Esophagus squamous epithelium (tissue), 5 donors: Measurements from ENCODE around the gene METTL9. TPM values are rescaled to one million over a fixed set of nuclear protein-coding genes. Genes with fewer than 3 reads are reported as not detected.
"Not testable (repeated sequence)": the region's sequence is repeated elsewhere in the genome, so short reads cannot be mapped to it uniquely, and the experiment has no call there.

Experiments used
- DNase-seq: peaks from one replicate; lab custom pipeline; 2025; lab: John Stamatoyannopoulos, UW
- H3K27ac ChIP-seq, 4 donors: fragments of 200-600 bp; sonication (generic); one replicate each; pipeline ENCODE4 v1.5.1; 2016 to 2019; ENCODE audit warnings: mild to moderate bottlenecking in 1 of 4
- H3K27me3 ChIP-seq, 4 donors: fragments of 200-600 bp; sonication (generic); 1 replicate in 3 of 4; 2 replicates in 1 of 4; pipeline versions ENCODE4 v1.5.1 to v1.6.0; 2017 to 2021; ENCODE audit warnings: antibody characterized with exemption in 1 of 4
- H3K36me3 ChIP-seq, 3 donors: fragments of 200-600 bp; sonication (generic); one replicate each; pipeline ENCODE4 v1.5.1; 2016 to 2019
- H3K4me1 ChIP-seq, 3 donors: fragments of 200-600 bp; sonication (generic); one replicate each; pipeline ENCODE4 v1.5.1; 2017 to 2019
- H3K4me3 ChIP-seq, 4 donors: fragments of 200-600 bp; sonication (generic); 1 replicate in 3 of 4; 2 replicates in 1 of 4; pipeline ENCODE4 v1.5.1; 2016 to 2019; ENCODE audit warnings: mild to moderate bottlenecking in 2 of 4, moderate library complexity in 1 of 4
- H3K9me3 ChIP-seq, 3 donors: fragments of 200-600 bp; sonication (generic); one replicate each; pipeline ENCODE4 v1.5.1; 2016 to 2019
- CTCF ChIP-seq, 6 experiments: fragments of 450-650 bp in 4 of 6; fragments of 200-600 bp in 2 of 6; sonication (generic) in 2 of 6; IDR thresholded peaks; one replicate each; pipeline ENCODE4 v1.5.1; 2016 to 2019; ENCODE audit warnings: antibody characterized with exemption in 6 of 6, mild to moderate bottlenecking in 4 of 6, moderate library complexity in 4 of 6
- POLR2A ChIP-seq, 4 donors: fragments of 450-650 bp; IDR thresholded peaks; one replicate each; pipeline ENCODE4 v1.6.1; 2017; ENCODE audit warnings: antibody characterized with exemption in 4 of 4, mild to moderate bottlenecking in 4 of 4, moderate library complexity in 3 of 4
- WGBS, 2 donors: methylation state at CpG; one replicate each; pipeline ENCODE4 v1.1.5; 2018; 5-methylcytosine and 5-hydroxymethylcytosine counted together
- intact Hi-C: fragments of 100-400 bp; cut with DNase I; formaldehyde crosslinking; loops from one replicate; pipeline ENCODE4 v1.15.0; 2022
- total RNA-seq, 4 donors: library from RNA; depleted of rRNA; stranded (reverse); fragments of >200 nt; gene quantifications; one replicate each; pipeline ENCODE4 v1.1.0, GENCODE V29; 2016
- donor health status: DM: yes; HTN: yes; CAD: no.

Gene METTL9
- total RNA-seq, 4 donors from 2014 or later, result 82.3 to 169 (median 140) TPM

- intact Hi-C loops, result no loop called here
- peaks cover 0 to 17% (median 0%) of the 10 kb centered on the region in 4 donors for H3K27me3 ChIP-seq
- no peaks in the 10 kb centered on the region for H3K36me3 ChIP-seq
- WGBS, 2 donors, result 72 to 75% methylated on average over 3 of the region's 3 CpGs
- no peak for DNase-seq
- H3K4me1 ChIP-seq, result no peaks in the 10 kb centered on the region
- no peak overlapping the region for H3K27ac ChIP-seq
- H3K9me3 ChIP-seq, result no peaks in the 10 kb centered on the region
- H3K4me3 ChIP-seq, result no peak overlapping the region
- no peak for TF ChIP-seq CTCF (IDR thresholded peaks at IDR 0.05)
- TF ChIP-seq POLR2A (IDR thresholded peaks at IDR 0.05), result no peak
Measured at GRCh38 chr16:21683184-21683583, 83.8 kb downstream of the METTL9 start.

GRCh38 chr16:21684199-21684598, 84.8 kb downstream of the METTL9 start:
- DNase-seq, result no peak
- Histone ChIP-seq H3K36me3 (no peaks in the 10 kb centered on the region), H3K27ac (no peak overlapping the region), H3K4me1 (no peaks in the 10 kb centered on the region), H3K4me3 (no peak overlapping the region), H3K9me3 (peaks cover 0 to 6% (median 0%) of the 10 kb centered on the region in 3 donors), H3K27me3 (peaks cover 0 to 17% (median 0%) of the 10 kb centered on the region in 4 donors)
- intact Hi-C loops, result no loop called here
- TF ChIP-seq CTCF (IDR thresholded peaks at IDR 0.05) (peak in 2 of 6 experiments; percentile 8 to 32), POLR2A (IDR thresholded peaks at IDR 0.05) (no peak)
- 29 to 38% methylated on average over 6 of the region's 6 CpGs for WGBS, 2 donors

GRCh38 chr16:21685034-21685455, 85.7 kb downstream of the METTL9 start:
- TF ChIP-seq CTCF (IDR thresholded peaks at IDR 0.05) (no peak), POLR2A (IDR thresholded peaks at IDR 0.05) (no peak)
- intact Hi-C loops, result no loop called here
- Histone ChIP-seq H3K36me3 (no peaks in the 10 kb centered on the region), H3K27ac (no peak overlapping the region), H3K4me1 (no peaks in the 10 kb centered on the region), H3K27me3 (peaks cover 0 to 17% (median 0%) of the 10 kb centered on the region in 4 donors), H3K4me3 (no peak overlapping the region), H3K9me3 (peaks cover 0 to 6% (median 0%) of the 10 kb centered on the region in 3 donors)
- no peak for DNase-seq
- 44 to 57% methylated on average over 5 to 11 of the region's 14 CpGs for WGBS, 2 donors

- Histone ChIP-seq H3K4me3 (no peak overlapping the region), H3K27me3 (peaks cover 0 to 4% (median 0%) of the 10 kb centered on the region in 4 donors), H3K9me3 (peaks cover 0 to 6% (median 0%) of the 10 kb centered on the region in 3 donors), H3K4me1 (no peaks in the 10 kb centered on the region), H3K27ac (no peak overlapping the region), H3K36me3 (no peaks in the 10 kb centered on the region)
- no peak for TF ChIP-seq POLR2A (IDR thresholded peaks at IDR 0.05)
- TF ChIP-seq CTCF (IDR thresholded peaks at IDR 0.05), result no peak
- no peak for DNase-seq
- 61 to 68% methylated on average over 4 of the region's 4 CpGs for WGBS, 2 donors
- intact Hi-C loops, result no loop called here
Measured at GRCh38 chr16:21689107-21689506, 89.7 kb downstream of the METTL9 start.

- 66 to 67% methylated on average over 4 of the region's 4 CpGs for WGBS, 2 donors
- DNase-seq, H3K4me3 ChIP-seq, H3K27ac ChIP-seq, intact Hi-C loops, H3K9me3 ChIP-seq, H3K4me1 ChIP-seq, H3K36me3 ChIP-seq, H3K27me3 ChIP-seq: not testable (repeated sequence)
Measured at GRCh38 chr16:21690967-21691366, 91.6 kb downstream of the METTL9 start.

- no peak overlapping the region for H3K4me3 ChIP-seq
- TF ChIP-seq POLR2A (IDR thresholded peaks at IDR 0.05) (no peak), CTCF (IDR thresholded peaks at IDR 0.05) (no peak)
- no peak for DNase-seq
- 80 to 93% methylated on average over 4 of the region's 4 CpGs for WGBS, 2 donors
- H3K4me1 ChIP-seq, result no peaks in the 10 kb centered on the region
- no peaks in the 10 kb centered on the region for H3K36me3 ChIP-seq
- H3K27me3 ChIP-seq, result no peaks in the 10 kb centered on the region
- no peaks in the 10 kb centered on the region for H3K9me3 ChIP-seq
- intact Hi-C loops, result no loop called here
- H3K27ac ChIP-seq, result no peak overlapping the region
Measured at GRCh38 chr16:21694609-21695008, 95.2 kb downstream of the METTL9 start.
